SK-N-MC (cell line): ENCODE measurements around the gene LY9.

Source experiments
- EZH2 ChIP-seq: fragments of 200-600 bp; sonication (generic); IDR thresholded peaks from one replicate; pipeline ENCODE4 v1.6.1; 2017; ENCODE audit warnings: antibody characterized with exemption
- POLR2AphosphoS5 ChIP-seq: IDR thresholded peaks from 2 replicates; pipeline ENCODE4 v1.6.1; 2012; ENCODE audit warnings: mild to moderate bottlenecking, low read depth, low read length, borderline replicate concordance

DNA sequence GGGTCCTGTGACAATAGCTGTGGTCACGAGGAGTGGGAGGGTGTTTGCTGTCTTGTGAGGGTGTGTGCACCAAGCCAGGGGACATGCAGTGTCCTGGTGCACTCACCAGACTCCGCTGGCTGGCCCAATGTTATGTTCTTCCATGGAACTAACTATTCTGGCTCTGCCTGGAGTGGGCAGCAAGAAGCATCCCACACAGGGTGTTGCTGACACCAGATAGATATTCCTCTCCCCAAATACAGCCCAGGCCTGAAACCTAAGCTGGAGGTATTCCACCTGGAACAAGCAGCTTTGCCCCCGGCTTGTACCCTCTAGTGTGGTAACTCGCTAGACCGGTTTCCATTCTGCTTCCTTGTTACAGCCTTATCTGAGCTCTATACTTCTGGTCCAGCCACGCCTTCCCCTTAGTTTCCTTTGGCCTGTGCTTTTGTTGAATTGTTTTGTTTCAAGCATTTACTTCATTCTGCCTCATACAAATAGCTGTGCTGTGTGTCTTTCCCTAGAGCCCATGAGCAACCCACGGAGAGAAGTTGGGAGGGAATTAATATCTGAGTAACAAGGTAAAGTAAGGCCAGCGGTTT, 14.7 kb upstream of the LY9 start:
- no peak for TF ChIP-seq POLR2AphosphoS5
- no peak for TF ChIP-seq EZH2
